ENCODE results near the gene AQP12A.
"Not testable (repeated sequence)": the region's sequence is repeated elsewhere in the genome, so short reads cannot be mapped to it uniquely, and the experiment has no call there.

AQP12A gene

GRCh38 chr2:240692583-240693561, 1.2 kb downstream of the AQP12A start:
- H3K27ac ChIP-seq (replicated peaks; ENCODE audit: low read length); H3K4me1 ChIP-seq (ENCODE audit: control insufficient read depth in 2 of 2, insufficient read depth in 1 of 2, low read depth in 1 of 2, low read length in 2 of 2); H3K36me3 ChIP-seq (replicated peaks in 1 of 2; ENCODE audit: control insufficient read depth in 2 of 2, insufficient read depth in 2 of 2, low read length in 2 of 2); DNase-seq (ENCODE audit: low spot score); H4K8ac ChIP-seq (ENCODE audit: low read depth, low read length); H3K4me2 ChIP-seq (ENCODE audit: insufficient read depth, low read length, poor library complexity, severe bottlenecking); H3K27me3 ChIP-seq (ENCODE audit: control insufficient read depth in 3 of 3, insufficient read depth in 3 of 3, low read depth in 1 of 3, low read length in 3 of 3); H2BK5ac ChIP-seq (ENCODE audit: low read length); H3K4me3 ChIP-seq (ENCODE audit: low read length in 2 of 2); H3K79me1 ChIP-seq (ENCODE audit: low read depth, low read length); H2BK12ac ChIP-seq (ENCODE audit: low read length); H2BK15ac ChIP-seq (ENCODE audit: low read length); H4K91ac ChIP-seq (ENCODE audit: low read depth, low read length, poor library complexity); H2AFZ ChIP-seq (ENCODE audit: low read length); H3K9me3 ChIP-seq (replicated peaks in 1 of 2; ENCODE audit: control insufficient read depth in 2 of 2, insufficient read depth in 1 of 2, low read depth in 1 of 2, low read length in 2 of 2); H3K23ac ChIP-seq (ENCODE audit: low read depth, low read length, poor library complexity); H3K18ac ChIP-seq (ENCODE audit: low read length); H2AK5ac ChIP-seq (ENCODE audit: low read depth, low read length); H3K9ac ChIP-seq (ENCODE audit: low read depth, low read length, poor library complexity); H3K14ac ChIP-seq (ENCODE audit: low read length); H3K4ac ChIP-seq (ENCODE audit: low read length); H2BK120ac ChIP-seq (ENCODE audit: low read depth, low read length): not testable (repeated sequence)
- no CpG with 5 or more reads among the region's 34 CpGs for WGBS, 2 donors (ENCODE audit: extremely low coverage in 2 of 2, insufficient read length in 2 of 2, insufficient replicate concordance in 1 of 2)

- not testable (repeated sequence) for H2AK5ac ChIP-seq (ENCODE audit: low read depth, low read length); H3K4me3 ChIP-seq (ENCODE audit: low read length in 2 of 2)
Observed at GRCh38 chr2:240694304-240694703, 2.6 kb downstream of the AQP12A start.

GRCh38 chr2:240695593-240695992, 3.9 kb downstream of the AQP12A start:
- not testable (repeated sequence) for H4K91ac ChIP-seq (ENCODE audit: low read depth, low read length, poor library complexity); H3K4me2 ChIP-seq (ENCODE audit: insufficient read depth, low read length, poor library complexity, severe bottlenecking); H3K27me3 ChIP-seq (ENCODE audit: control insufficient read depth in 3 of 3, insufficient read depth in 3 of 3, low read depth in 1 of 3, low read length in 3 of 3); H3K79me1 ChIP-seq (ENCODE audit: low read depth, low read length); H4K8ac ChIP-seq (ENCODE audit: low read depth, low read length); H3K36me3 ChIP-seq (replicated peaks in 1 of 2; ENCODE audit: control insufficient read depth in 2 of 2, insufficient read depth in 2 of 2, low read length in 2 of 2); H3K4me1 ChIP-seq (ENCODE audit: control insufficient read depth in 2 of 2, insufficient read depth in 1 of 2, low read depth in 1 of 2, low read length in 2 of 2); H2BK120ac ChIP-seq (ENCODE audit: low read depth, low read length); H3K18ac ChIP-seq (ENCODE audit: low read length); H2AFZ ChIP-seq (ENCODE audit: low read length); H3K4ac ChIP-seq (ENCODE audit: low read length); H2BK5ac ChIP-seq (ENCODE audit: low read length); DNase-seq (ENCODE audit: low spot score); H2BK12ac ChIP-seq (ENCODE audit: low read length); H3K27ac ChIP-seq (replicated peaks; ENCODE audit: low read length); H3K9me3 ChIP-seq (replicated peaks in 1 of 2; ENCODE audit: control insufficient read depth in 2 of 2, insufficient read depth in 1 of 2, low read depth in 1 of 2, low read length in 2 of 2); H3K4me3 ChIP-seq (ENCODE audit: low read length in 2 of 2); H2BK15ac ChIP-seq (ENCODE audit: low read length); H2AK5ac ChIP-seq (ENCODE audit: low read depth, low read length); H3K9ac ChIP-seq (ENCODE audit: low read depth, low read length, poor library complexity); H3K23ac ChIP-seq (ENCODE audit: low read depth, low read length, poor library complexity); H3K14ac ChIP-seq (ENCODE audit: low read length)
- WGBS, 2 donors (ENCODE audit: extremely low coverage in 2 of 2, insufficient read length in 2 of 2, insufficient replicate concordance in 1 of 2) = no CpG with 5 or more reads among the region's 19 CpGs

More at GRCh38 chr2:240694304-240694703, 2.6 kb downstream of the AQP12A start:
- not testable (repeated sequence) for H3K4me1 ChIP-seq (ENCODE audit: control insufficient read depth in 2 of 2, insufficient read depth in 1 of 2, low read depth in 1 of 2, low read length in 2 of 2); H2BK120ac ChIP-seq (ENCODE audit: low read depth, low read length); H2BK15ac ChIP-seq (ENCODE audit: low read length); H3K9me3 ChIP-seq (replicated peaks in 1 of 2; ENCODE audit: control insufficient read depth in 2 of 2, insufficient read depth in 1 of 2, low read depth in 1 of 2, low read length in 2 of 2); H3K18ac ChIP-seq (ENCODE audit: low read length); DNase-seq (ENCODE audit: low spot score); H3K14ac ChIP-seq (ENCODE audit: low read length); H3K4ac ChIP-seq (ENCODE audit: low read length); H2BK5ac ChIP-seq (ENCODE audit: low read length); H3K27me3 ChIP-seq (ENCODE audit: control insufficient read depth in 3 of 3, insufficient read depth in 3 of 3, low read depth in 1 of 3, low read length in 3 of 3); H2AFZ ChIP-seq (ENCODE audit: low read length); H4K91ac ChIP-seq (ENCODE audit: low read depth, low read length, poor library complexity); H3K79me1 ChIP-seq (ENCODE audit: low read depth, low read length); H3K23ac ChIP-seq (ENCODE audit: low read depth, low read length, poor library complexity); H3K4me2 ChIP-seq (ENCODE audit: insufficient read depth, low read length, poor library complexity, severe bottlenecking); H2BK12ac ChIP-seq (ENCODE audit: low read length); H3K36me3 ChIP-seq (replicated peaks in 1 of 2; ENCODE audit: control insufficient read depth in 2 of 2, insufficient read depth in 2 of 2, low read length in 2 of 2); H3K9ac ChIP-seq (ENCODE audit: low read depth, low read length, poor library complexity); H3K27ac ChIP-seq (replicated peaks; ENCODE audit: low read length); H4K8ac ChIP-seq (ENCODE audit: low read depth, low read length)
- WGBS, 2 donors (ENCODE audit: extremely low coverage in 2 of 2, insufficient read length in 2 of 2, insufficient replicate concordance in 1 of 2) = no CpG with 5 or more reads among the region's 12 CpGs

GRCh38 chr2:240696469-240696868, 4.8 kb downstream of the AQP12A start:
- H2BK12ac ChIP-seq (ENCODE audit: low read length); H3K18ac ChIP-seq (ENCODE audit: low read length); DNase-seq (ENCODE audit: low spot score); H2BK5ac ChIP-seq (ENCODE audit: low read length); H2BK15ac ChIP-seq (ENCODE audit: low read length); H3K4ac ChIP-seq (ENCODE audit: low read length); H4K8ac ChIP-seq (ENCODE audit: low read depth, low read length); H3K14ac ChIP-seq (ENCODE audit: low read length); H2BK120ac ChIP-seq (ENCODE audit: low read depth, low read length); H3K4me2 ChIP-seq (ENCODE audit: insufficient read depth, low read length, poor library complexity, severe bottlenecking); H3K9ac ChIP-seq (ENCODE audit: low read depth, low read length, poor library complexity); H3K4me1 ChIP-seq (ENCODE audit: control insufficient read depth in 2 of 2, insufficient read depth in 1 of 2, low read depth in 1 of 2, low read length in 2 of 2); H3K36me3 ChIP-seq (replicated peaks in 1 of 2; ENCODE audit: control insufficient read depth in 2 of 2, insufficient read depth in 2 of 2, low read length in 2 of 2); H2AFZ ChIP-seq (ENCODE audit: low read length); H3K4me3 ChIP-seq (ENCODE audit: low read length in 2 of 2); H3K27ac ChIP-seq (replicated peaks; ENCODE audit: low read length); H2AK5ac ChIP-seq (ENCODE audit: low read depth, low read length); H3K79me1 ChIP-seq (ENCODE audit: low read depth, low read length); H3K27me3 ChIP-seq (ENCODE audit: control insufficient read depth in 3 of 3, insufficient read depth in 3 of 3, low read depth in 1 of 3, low read length in 3 of 3); H3K23ac ChIP-seq (ENCODE audit: low read depth, low read length, poor library complexity); H4K91ac ChIP-seq (ENCODE audit: low read depth, low read length, poor library complexity); H3K9me3 ChIP-seq (replicated peaks in 1 of 2; ENCODE audit: control insufficient read depth in 2 of 2, insufficient read depth in 1 of 2, low read depth in 1 of 2, low read length in 2 of 2): not testable (repeated sequence)
- no CpG with 5 or more reads among the region's 13 CpGs for WGBS, 2 donors (ENCODE audit: extremely low coverage in 2 of 2, insufficient read length in 2 of 2, insufficient replicate concordance in 1 of 2)
